Esophagus muscularis mucosa (tissue), 4 donors: ENCODE measurements around the gene SCAND1. TPM values are rescaled to one million over a fixed set of nuclear protein-coding genes. Genes with fewer than 3 reads are reported as not detected.

Experiments
- DNase-seq: peaks from one replicate; pipeline ENCODE4 v3.0.0-alpha.2; 2017; ENCODE audit errors: extremely low spot score
- H3K27ac ChIP-seq, 4 donors: fragments of 200-600 bp; sonication (generic); replicated peaks in 1 of 4; 1 replicate in 3 of 4; 2 replicates in 1 of 4; pipeline ENCODE4 v1.5.1; 2016 to 2019; ENCODE audit warnings: mild to moderate bottlenecking in 1 of 4
- H3K27me3 ChIP-seq, 4 donors: fragments of 200-600 bp; sonication (generic); one replicate each; pipeline versions ENCODE4 v1.5.1 to v1.6.0; 2016 to 2019
- H3K36me3 ChIP-seq, 4 donors: fragments of 200-600 bp; sonication (generic); one replicate each; pipeline ENCODE4 v1.5.1; 2016 to 2019
- H3K4me1 ChIP-seq, 4 donors: fragments of 200-600 bp; sonication (generic); one replicate each; pipeline ENCODE4 v1.5.1; 2016 to 2019
- H3K4me3 ChIP-seq, 4 donors: fragments of 200-600 bp; sonication (generic); 1 replicate in 2 of 4; 2 replicates in 2 of 4; pipeline ENCODE4 v1.5.1; 2016 to 2019; ENCODE audit warnings: mild to moderate bottlenecking in 4 of 4, moderate library complexity in 1 of 4
- H3K9me3 ChIP-seq, 4 donors: fragments of 200-600 bp; sonication (generic); 1 replicate in 3 of 4; 2 replicates in 1 of 4; pipeline ENCODE4 v1.5.1; 2016 to 2019
- CTCF ChIP-seq, 3 experiments: fragments of 200-600 bp in 2 of 3; fragments of 450-650 bp in 1 of 3; sonication (generic) in 2 of 3; IDR thresholded peaks; one replicate each; pipeline ENCODE4 v1.5.1; 2017 to 2019; ENCODE audit warnings: antibody characterized with exemption in 3 of 3, mild to moderate bottlenecking in 2 of 3, moderate library complexity in 1 of 3
- EP300 ChIP-seq: sonication (generic); formaldehyde crosslinking; IDR thresholded peaks from one replicate; pipeline ENCODE4 v1.6.1; 2017; ENCODE audit warnings: antibody characterized with exemption
- POLR2A ChIP-seq: fragments of 450-650 bp; IDR thresholded peaks from one replicate; pipeline ENCODE4 v1.6.1; 2017; ENCODE audit warnings: antibody characterized with exemption, moderate library complexity, mild to moderate bottlenecking, low read depth
- POLR2AphosphoS5 ChIP-seq, 2 donors: sonication (generic); formaldehyde crosslinking; IDR thresholded peaks; one replicate each; pipeline ENCODE4 v1.6.1; 2017; ENCODE audit warnings: antibody characterized with exemption in 2 of 2
- WGBS: methylation state at CpG from one replicate; pipeline ENCODE4 v1.1.5; 2018; 5-methylcytosine and 5-hydroxymethylcytosine counted together
- intact Hi-C: fragments of 100-400 bp; cut with DNase I; formaldehyde crosslinking; loops from one replicate; pipeline ENCODE4 v1.15.1; 2023
- total RNA-seq, 4 donors: library from RNA; depleted of rRNA; stranded (reverse); fragments of >200 nt; gene quantifications; one replicate each; pipeline versions ENCODE4 v1.1.0 to v1.2.1, GENCODE V29; 2016

The SCAND1 gene
- total RNA-seq, 4 donors from 2014 or later = 79.7 to 138 (median 94.2) TPM

GRCh38 chr20:35947489-35947888, 6.8 kb downstream of the SCAND1 start:
- Histone ChIP-seq H3K4me1 (peaks cover 9 to 21% (median 11%) of the 10 kb centered on the region in 4 donors), H3K27me3 (no peaks in the 10 kb centered on the region), H3K9me3 (no peaks in the 10 kb centered on the region), H3K27ac (peak overlapping the region in 1 of 4 donors; percentile 56), H3K36me3 (peaks cover 29 to 53% (median 43%) of the 10 kb centered on the region in 4 donors), H3K4me3 (no peak overlapping the region)
- TF ChIP-seq POLR2AphosphoS5 (IDR thresholded peaks at IDR 0.05) = peak in 1 of 2 donors; percentile 0
- no peak for TF ChIP-seq CTCF (IDR thresholded peaks at IDR 0.05)
- WGBS = 75% methylated on average over 5 of the region's 9 CpGs
- intact Hi-C loops = no loop called here
- no peak for DNase-seq

GRCh38 chr20:35942243-35942642, 12.1 kb downstream of the SCAND1 start:
- Histone ChIP-seq H3K4me1 (peaks cover 0 to under 1% (median 0%) of the 10 kb centered on the region in 4 donors), H3K27ac (no peak overlapping the region), H3K27me3 (no peaks in the 10 kb centered on the region), H3K4me3 (no peak overlapping the region), H3K9me3 (no peaks in the 10 kb centered on the region), H3K36me3 (peaks cover 53 to 88% (median 70%) of the 10 kb centered on the region in 4 donors)
- no peak for TF ChIP-seq POLR2AphosphoS5 (IDR thresholded peaks at IDR 0.05)
- TF ChIP-seq EP300 = no peak
- no peak for TF ChIP-seq CTCF (IDR thresholded peaks at IDR 0.05)
- no peak for TF ChIP-seq POLR2A
- WGBS = 77% methylated on average over 2 of the region's 2 CpGs
- intact Hi-C loops = no loop called here
- no peak for DNase-seq

GRCh38 chr20:35941620-35942019, 12.7 kb downstream of the SCAND1 start:
- no peak for DNase-seq
- TF ChIP-seq EP300 (no peak), CTCF (IDR thresholded peaks at IDR 0.05) (no peak), POLR2A (no peak), POLR2AphosphoS5 (IDR thresholded peaks at IDR 0.05) (no peak)
- Histone ChIP-seq H3K4me3 (no peak overlapping the region), H3K27me3 (no peaks in the 10 kb centered on the region), H3K9me3 (no peaks in the 10 kb centered on the region), H3K27ac (no peak overlapping the region), H3K4me1 (no peaks in the 10 kb centered on the region), H3K36me3 (peaks cover 52 to 82% (median 67%) of the 10 kb centered on the region in 4 donors)
- intact Hi-C loops = no loop called here
- 98% methylated on average over 2 of the region's 2 CpGs for WGBS

GRCh38 chr20:35939264-35939663, 15.0 kb downstream of the SCAND1 start:
- Histone ChIP-seq H3K27me3 (no peaks in the 10 kb centered on the region), H3K27ac (no peak overlapping the region), H3K9me3 (no peaks in the 10 kb centered on the region), H3K36me3 (peaks cover 42 to 82% (median 61%) of the 10 kb centered on the region in 4 donors), H3K4me1 (no peaks in the 10 kb centered on the region), H3K4me3 (no peak overlapping the region)
- no peak for DNase-seq
- WGBS = 87% methylated on average over 3 of the region's 3 CpGs
- intact Hi-C loops = no loop called here
- TF ChIP-seq POLR2A = no peak
- no peak for TF ChIP-seq POLR2AphosphoS5 (IDR thresholded peaks at IDR 0.05)
- TF ChIP-seq CTCF (IDR thresholded peaks at IDR 0.05) = no peak
- TF ChIP-seq EP300 = no peak

GRCh38 chr20:35934050-35934449, 20.3 kb downstream of the SCAND1 start:
- Histone ChIP-seq H3K4me1 (no peaks in the 10 kb centered on the region), H3K9me3 (no peaks in the 10 kb centered on the region), H3K4me3 (no peak overlapping the region), H3K27me3 (no peaks in the 10 kb centered on the region), H3K27ac (no peak overlapping the region), H3K36me3 (peaks cover 21 to 82% (median 61%) of the 10 kb centered on the region in 4 donors)
- 88% methylated on average over 4 of the region's 4 CpGs for WGBS
- DNase-seq = no peak
- no peak for TF ChIP-seq EP300
- TF ChIP-seq CTCF (IDR thresholded peaks at IDR 0.05) = no peak
- TF ChIP-seq POLR2AphosphoS5 (IDR thresholded peaks at IDR 0.05) = no peak
- no peak for TF ChIP-seq POLR2A
- intact Hi-C loops = no loop called here
